Mesenchymal stem cell (in vitro differentiated cells and primary cell): ENCODE measurements around the gene KIRREL3.

Source experiments
- DNase-seq: peaks from one replicate; pipeline ENCODE4 v3.0.0-alpha.2; 2013
- H2AFZ ChIP-seq: one replicate; pipeline ENCODE4 v1.6.1; 2013; ENCODE audit warnings: low read depth, mild to moderate bottlenecking, control low read depth, inconsistent platforms, low read length, moderate library complexity
- H2AK5ac ChIP-seq: 2 replicates; pipeline ENCODE4 v1.6.1; 2013; ENCODE audit warnings: low read length, moderate library complexity, mild to moderate bottlenecking, inconsistent platforms; ENCODE audit not compliant: severe bottlenecking
- H2BK120ac ChIP-seq: one replicate; pipeline ENCODE4 v1.6.1; 2013; ENCODE audit warnings: low read depth, mild to moderate bottlenecking, inconsistent platforms, low read length, moderate library complexity
- H2BK12ac ChIP-seq, 2 experiments: one replicate each; pipeline ENCODE4 v1.6.1; 2013; ENCODE audit warnings: inconsistent platforms in 2 of 2, low read length in 2 of 2, mild to moderate bottlenecking in 2 of 2, moderate library complexity in 2 of 2, control low read depth in 1 of 2
- H2BK15ac ChIP-seq: one replicate; pipeline ENCODE4 v1.6.1; 2013; ENCODE audit warnings: mild to moderate bottlenecking, low read depth, inconsistent platforms; ENCODE audit not compliant: poor library complexity, severe bottlenecking
- H2BK5ac ChIP-seq: 2 replicates; pipeline ENCODE4 v1.6.1; 2013; ENCODE audit warnings: low read depth, mild to moderate bottlenecking, low read length, control low read depth, inconsistent platforms; ENCODE audit not compliant: poor library complexity, severe bottlenecking
- H3K14ac ChIP-seq, 2 experiments: one replicate each; pipeline ENCODE4 v1.6.1; 2013; ENCODE audit warnings: inconsistent platforms in 2 of 2, low read length in 2 of 2, control low read depth in 1 of 2, mild to moderate bottlenecking in 1 of 2, moderate library complexity in 1 of 2
- H3K18ac ChIP-seq, 2 experiments: one replicate each; pipeline ENCODE4 v1.6.1; 2013; ENCODE audit warnings: inconsistent platforms in 2 of 2, low read length in 2 of 2, control low read depth in 1 of 2, low read depth in 1 of 2, mild to moderate bottlenecking in 1 of 2
- H3K23ac ChIP-seq, 2 experiments: one replicate each; pipeline ENCODE4 v1.6.1; 2013; ENCODE audit warnings: inconsistent platforms in 2 of 2, low read length in 2 of 2, mild to moderate bottlenecking in 2 of 2, moderate library complexity in 2 of 2, control low read depth in 1 of 2
- H3K27ac ChIP-seq: 2 replicates; pipeline ENCODE4 v1.5.1; 2013; ENCODE audit warnings: mild to moderate bottlenecking, moderate library complexity, low read length, control low read depth, inconsistent platforms; ENCODE audit not compliant: poor library complexity, severe bottlenecking
- H3K27me3 ChIP-seq, 2 experiments: 2 replicates each; pipeline versions ENCODE4 v1.6.1 to v1.7.0; 2013; ENCODE audit warnings: low read length in 2 of 2, mild to moderate bottlenecking in 2 of 2, moderate library complexity in 2 of 2, control low read depth in 1 of 2, inconsistent platforms in 1 of 2; ENCODE audit not compliant: control insufficient read depth in 1 of 2, insufficient read depth in 1 of 2
- H3K36me3 ChIP-seq, 2 experiments: 2 replicates each; pipeline versions ENCODE4 v1.6.1 to v1.7.0; 2013; ENCODE audit warnings: low read length in 2 of 2, control low read depth in 1 of 2, inconsistent platforms in 1 of 2, low read depth in 1 of 2, mild to moderate bottlenecking in 1 of 2; ENCODE audit not compliant: insufficient read depth in 2 of 2, control insufficient read depth in 1 of 2
- H3K4ac ChIP-seq, 2 experiments: one replicate each; pipeline ENCODE4 v1.6.1; 2013; ENCODE audit warnings: inconsistent platforms in 2 of 2, low read length in 2 of 2, mild to moderate bottlenecking in 2 of 2, moderate library complexity in 2 of 2, control low read depth in 1 of 2, low read depth in 1 of 2
- H3K4me1 ChIP-seq: 2 replicates; pipeline ENCODE4 v1.6.1; 2013; ENCODE audit warnings: low read depth, low read length, control low read depth; ENCODE audit not compliant: control insufficient read depth, insufficient read depth
- H3K4me2 ChIP-seq: 2 replicates; pipeline ENCODE4 v1.6.1; 2013; ENCODE audit warnings: low read length, mild to moderate bottlenecking, inconsistent platforms; ENCODE audit not compliant: poor library complexity, severe bottlenecking
- H3K4me3 ChIP-seq, 2 experiments: 2 replicates each; pipeline versions ENCODE4 v1.5.1 to v1.7.0; 2013; ENCODE audit warnings: low read length in 2 of 2, mild to moderate bottlenecking in 2 of 2, control low read depth in 1 of 2, low read depth in 1 of 2; ENCODE audit not compliant: insufficient read depth in 1 of 2
- H3K79me1 ChIP-seq: replicated peaks from 2 replicates; pipeline ENCODE4 v1.6.1; 2013; ENCODE audit warnings: mild to moderate bottlenecking, control low read depth, low read length, inconsistent platforms; ENCODE audit not compliant: poor library complexity, severe bottlenecking
- H3K9ac ChIP-seq: 2 replicates; pipeline ENCODE4 v1.7.0; 2013; ENCODE audit warnings: mild to moderate bottlenecking, low read length, moderate library complexity
- H3K9me3 ChIP-seq: 2 replicates; pipeline ENCODE4 v1.7.0; 2013; ENCODE audit warnings: mild to moderate bottlenecking, low read length; ENCODE audit not compliant: control insufficient read depth
- H4K8ac ChIP-seq: one replicate; pipeline ENCODE4 v1.6.1; 2013; ENCODE audit warnings: inconsistent platforms, mild to moderate bottlenecking, low read length, moderate library complexity
- H4K91ac ChIP-seq: one replicate; pipeline ENCODE4 v1.6.1; 2013; ENCODE audit warnings: mild to moderate bottlenecking, low read length, inconsistent platforms
- WGBS: methylation state at CpG from one replicate; pipeline ENCODE4 v1.1.7; 2013; ENCODE audit warnings: mixed read lengths; 5-methylcytosine and 5-hydroxymethylcytosine counted together

Gene KIRREL3

DNA sequence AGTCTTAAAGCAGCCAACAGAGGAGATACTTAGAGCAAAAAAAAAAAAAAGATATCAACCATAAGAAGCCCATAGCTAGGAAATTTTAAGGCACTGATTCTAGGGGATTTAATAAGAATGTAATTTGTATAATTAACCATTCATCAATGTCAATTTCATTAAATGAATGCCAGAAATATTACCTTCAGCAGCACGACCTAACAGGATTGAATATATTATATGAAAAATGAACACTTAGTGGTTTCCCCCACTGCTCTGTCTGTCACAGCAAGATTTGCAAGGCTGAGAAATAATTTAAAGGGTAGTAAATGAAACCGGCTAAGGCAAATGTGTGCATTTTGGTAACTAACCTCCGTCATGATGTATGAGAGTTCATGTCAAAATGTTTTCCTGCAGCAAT lies 319.9 kb downstream of the KIRREL3 start:
- Histone ChIP-seq H3K4ac (no peak overlapping the region), H3K4me1 (peaks cover 2% of the 10 kb centered on the region), H4K91ac (no peak overlapping the region), H2AFZ (no peak overlapping the region), H2AK5ac (no peak overlapping the region), H2BK12ac (no peak overlapping the region), H4K8ac (no peak overlapping the region), H3K18ac (no peak overlapping the region), H3K79me1 (peaks cover 4% of the 10 kb centered on the region), H2BK15ac (no peak overlapping the region), H3K27ac (no peak overlapping the region), H3K9me3 (no peaks in the 10 kb centered on the region), H3K27me3 (peaks cover 0 to 11% of the 10 kb centered on the region in 2 experiments), H3K4me3 (no peak overlapping the region), H2BK5ac (no peak overlapping the region), H3K14ac (no peak overlapping the region), H3K36me3 (no peaks in the 10 kb centered on the region), H3K4me2 (no peak overlapping the region), H3K23ac (no peak overlapping the region), H2BK120ac (no peak overlapping the region), H3K9ac (no peak overlapping the region)
- no peak for DNase-seq
- 84% methylated on average over 2 of the region's 3 CpGs for WGBS

DNA sequence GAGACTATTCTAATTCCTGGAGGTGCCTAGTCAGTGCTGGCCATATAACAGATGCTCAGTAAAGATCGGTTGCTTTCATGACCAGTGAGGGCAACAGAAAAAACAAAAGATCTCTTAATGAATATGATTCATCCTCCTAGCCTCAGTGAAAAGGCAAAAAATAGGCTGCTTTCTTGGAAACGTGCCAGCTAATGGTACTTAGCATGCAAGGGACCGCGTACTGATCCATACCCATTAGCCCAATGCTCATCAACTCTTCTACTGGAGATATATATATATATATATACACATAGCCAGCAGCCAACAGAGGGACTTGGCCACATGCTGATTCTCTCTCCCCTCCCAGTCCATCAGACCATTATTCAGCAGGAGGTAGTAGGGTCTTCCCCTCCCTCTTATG lies 320.4 kb downstream of the KIRREL3 start:
- no peak overlapping the region for H3K27ac ChIP-seq
- H4K91ac ChIP-seq, result no peak overlapping the region
- H3K9me3 ChIP-seq, result no peaks in the 10 kb centered on the region
- 92% methylated on average over 1 of the region's 4 CpGs for WGBS
- peaks cover 0 to 11% of the 10 kb centered on the region in 2 experiments for H3K27me3 ChIP-seq
- H3K36me3 ChIP-seq, result no peaks in the 10 kb centered on the region
- H4K8ac ChIP-seq, result no peak overlapping the region
- H3K4ac ChIP-seq, result no peak overlapping the region
- H3K4me1 ChIP-seq, result peaks cover 2% of the 10 kb centered on the region
- no peak overlapping the region for H2AFZ ChIP-seq
- DNase-seq, result no peak
- H3K9ac ChIP-seq, result no peak overlapping the region
- no peak overlapping the region for H3K4me3 ChIP-seq
- H3K79me1 ChIP-seq, result peaks cover 4% of the 10 kb centered on the region
- no peak overlapping the region for H2BK5ac ChIP-seq
- no peak overlapping the region for H3K14ac ChIP-seq
- no peak overlapping the region for H3K18ac ChIP-seq
- no peak overlapping the region for H2BK15ac ChIP-seq
- no peak overlapping the region for H3K23ac ChIP-seq
- H2BK120ac ChIP-seq, result no peak overlapping the region
- no peak overlapping the region for H2AK5ac ChIP-seq
- no peak overlapping the region for H3K4me2 ChIP-seq
- H2BK12ac ChIP-seq, result no peak overlapping the region

DNA sequence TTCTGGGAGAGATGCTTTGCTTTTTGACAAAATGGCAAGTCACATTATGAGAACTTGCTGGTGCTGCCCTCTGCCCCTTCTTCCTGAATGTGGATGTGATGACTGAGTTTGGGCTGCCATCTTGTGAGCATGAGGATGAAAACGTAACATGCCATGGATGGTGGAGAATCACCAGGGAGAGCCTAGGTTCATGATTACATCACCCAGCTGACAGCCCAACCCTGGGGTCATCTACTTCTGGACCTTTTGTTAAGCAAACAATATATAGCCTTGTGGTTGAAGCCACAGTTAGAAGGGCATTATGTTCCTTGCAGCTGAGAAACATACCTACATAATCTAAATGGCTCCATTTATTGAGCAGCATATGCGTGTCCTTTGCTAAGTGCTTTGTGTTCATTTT lies 321.5 kb downstream of the KIRREL3 start:
- 75% methylated on average over 2 of the region's 2 CpGs for WGBS
- H3K9me3 ChIP-seq, result no peaks in the 10 kb centered on the region
- H3K4me1 ChIP-seq, result peaks cover 2% of the 10 kb centered on the region
- no peak overlapping the region for H3K4me3 ChIP-seq
- no peak overlapping the region for H3K18ac ChIP-seq
- H3K4ac ChIP-seq, result no peak overlapping the region
- H3K4me2 ChIP-seq, result no peak overlapping the region
- H3K23ac ChIP-seq, result no peak overlapping the region
- no peak overlapping the region for H3K9ac ChIP-seq
- no peak overlapping the region for H2BK12ac ChIP-seq
- H3K36me3 ChIP-seq, result no peaks in the 10 kb centered on the region
- H2BK120ac ChIP-seq, result no peak overlapping the region
- no peak for DNase-seq
- H2AFZ ChIP-seq, result no peak overlapping the region
- no peak overlapping the region for H2BK15ac ChIP-seq
- H3K79me1 ChIP-seq, result peaks cover 4% of the 10 kb centered on the region
- H3K27me3 ChIP-seq, result peaks cover 0 to 17% of the 10 kb centered on the region in 2 experiments
- no peak overlapping the region for H3K14ac ChIP-seq
- no peak overlapping the region for H3K27ac ChIP-seq
- H2BK5ac ChIP-seq, result no peak overlapping the region
- no peak overlapping the region for H2AK5ac ChIP-seq
- no peak overlapping the region for H4K91ac ChIP-seq
- H4K8ac ChIP-seq, result no peak overlapping the region

DNA sequence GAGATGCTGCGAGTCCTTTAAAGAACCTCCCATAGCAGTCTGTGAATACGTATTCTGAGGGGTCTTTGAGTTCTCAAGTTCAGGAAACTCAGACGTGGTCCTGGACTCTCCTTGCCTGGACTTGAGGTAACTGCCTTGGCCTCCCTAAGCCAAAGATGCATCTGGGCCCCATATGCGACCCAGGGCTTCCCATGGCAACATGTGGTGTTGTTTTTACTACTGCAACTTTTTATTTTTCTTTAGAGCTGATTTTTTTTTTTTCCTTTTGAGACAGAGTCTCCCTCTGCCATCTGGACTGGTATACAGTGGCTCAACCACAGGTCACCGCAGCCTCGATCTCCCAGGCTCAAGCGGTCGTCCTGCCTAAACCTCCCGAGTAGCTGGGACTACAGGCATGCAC lies 324.0 kb downstream of the KIRREL3 start:
- H2BK5ac ChIP-seq, result no peak overlapping the region
- no peak overlapping the region for H2BK120ac ChIP-seq
- H3K4me2 ChIP-seq, result no peak overlapping the region
- no peak for DNase-seq
- H4K8ac ChIP-seq, result no peak overlapping the region
- no peak overlapping the region for H3K9ac ChIP-seq
- H2BK15ac ChIP-seq, result no peak overlapping the region
- no peak overlapping the region for H3K23ac ChIP-seq
- H3K14ac ChIP-seq, result no peak overlapping the region
- H3K9me3 ChIP-seq, result no peaks in the 10 kb centered on the region
- no peak overlapping the region for H3K18ac ChIP-seq
- H2BK12ac ChIP-seq, result no peak overlapping the region
- no peak overlapping the region for H3K4ac ChIP-seq
- H3K27ac ChIP-seq, result no peak overlapping the region
- peaks cover 2% of the 10 kb centered on the region for H3K4me1 ChIP-seq
- H2AK5ac ChIP-seq, result no peak overlapping the region
- no peak overlapping the region for H2AFZ ChIP-seq
- peaks cover 5% of the 10 kb centered on the region for H3K79me1 ChIP-seq
- no peak overlapping the region for H4K91ac ChIP-seq
- H3K36me3 ChIP-seq, result no peaks in the 10 kb centered on the region
- H3K27me3 ChIP-seq, result peaks cover 0 to 11% of the 10 kb centered on the region in 2 experiments
- 81% methylated on average over 8 of the region's 9 CpGs for WGBS
- no peak overlapping the region for H3K4me3 ChIP-seq
